Fibroblast of the conjunctiva (primary cell): Measurements from ENCODE around the gene KIF21B.

Source experiments
- DNase-seq: peaks from one replicate; pipeline ENCODE4 v3.0.0-alpha.2; 2010; ENCODE audit warnings: low read depth

Gene KIF21B

DNA sequence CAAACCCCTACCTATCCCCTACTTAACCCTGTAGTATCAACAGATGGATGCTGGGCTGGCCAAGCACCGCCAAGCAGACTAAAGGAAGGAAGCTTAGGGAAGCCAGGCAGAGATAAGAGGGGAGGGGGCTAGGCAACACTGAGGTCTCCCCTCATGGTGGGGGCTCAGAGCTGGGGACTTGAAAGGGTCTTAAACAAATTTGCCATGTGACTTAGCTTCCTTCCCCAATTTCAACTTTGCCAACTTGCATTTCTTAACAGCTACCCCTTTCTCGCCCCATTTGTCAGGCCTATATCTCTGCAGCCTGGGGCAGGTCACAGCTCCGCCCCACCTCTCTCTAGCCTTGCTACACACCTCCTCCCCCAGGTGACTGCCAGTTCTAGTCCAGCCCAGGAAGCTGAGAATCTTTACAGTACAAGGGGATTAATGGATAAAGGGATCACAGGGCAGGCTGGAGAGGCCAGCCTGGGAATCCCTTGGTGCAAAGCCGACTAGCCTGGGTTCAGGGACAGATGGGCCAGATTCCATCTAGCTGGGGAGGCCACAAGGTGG lies 3.4 kb downstream of the KIF21B start:
- no peak for DNase-seq

DNA sequence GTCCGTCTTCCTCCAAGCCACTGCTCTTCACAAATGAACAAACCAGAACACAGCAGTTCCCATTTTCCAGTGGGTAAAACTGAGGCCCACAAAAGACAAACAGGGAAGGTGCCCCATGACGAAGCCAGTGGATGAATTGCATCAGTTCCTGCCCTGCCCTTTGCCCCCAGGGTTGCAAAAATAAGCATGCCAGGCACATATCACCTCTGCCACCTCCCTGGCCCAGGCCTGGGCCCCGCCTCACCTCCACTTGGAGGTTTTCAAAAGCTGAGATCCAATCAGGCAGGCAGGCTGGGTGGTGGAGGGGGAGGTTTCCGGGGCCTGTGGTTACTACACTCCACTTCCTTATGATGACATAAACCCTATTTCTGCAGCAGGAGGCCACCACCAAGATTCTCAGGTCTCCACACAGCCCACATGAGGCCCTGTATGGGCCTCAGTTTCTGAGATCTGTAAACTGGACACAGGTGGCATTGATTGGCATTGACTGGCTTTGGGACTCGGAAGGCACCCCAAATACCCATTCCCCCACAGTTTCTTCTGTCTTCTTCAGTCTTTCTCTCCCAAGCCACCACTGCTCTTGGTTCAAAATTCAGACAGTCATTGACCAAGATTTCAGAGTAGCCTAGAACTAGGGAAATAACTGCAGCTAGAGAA lies 4.1 kb downstream of the KIF21B start:
- no peak for DNase-seq

- DNase-seq = no peak
Measured at GRCh38 chr1:201017828-201018163, 5.7 kb downstream of the KIF21B start.

GRCh38 chr1:201016943-201017827 lies 6.3 kb downstream of the KIF21B start:
- no peak for DNase-seq

DNA sequence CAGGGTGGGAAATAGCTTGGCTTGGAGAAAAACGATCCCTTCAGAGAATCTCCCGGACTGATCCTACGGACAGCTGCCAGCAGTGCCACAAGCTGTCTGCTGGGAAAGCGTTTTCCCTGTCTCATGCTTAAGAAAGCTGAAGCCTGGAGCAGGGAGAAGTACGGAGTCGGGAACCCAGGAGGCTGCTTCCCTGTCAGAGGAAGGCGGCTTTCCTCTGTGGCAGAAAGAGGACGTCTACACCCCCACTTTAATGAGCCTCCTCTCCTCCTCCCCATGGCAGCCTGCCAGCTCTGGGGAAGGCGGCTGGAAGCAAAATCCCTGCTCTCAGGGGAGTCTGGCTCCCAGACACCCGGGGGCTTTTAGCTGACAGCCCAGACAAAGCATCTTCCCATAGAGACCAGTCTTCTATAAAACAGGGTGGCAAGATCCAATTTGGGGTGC lies 7.3 kb downstream of the KIF21B start:
- DNase-seq = no peak

- DNase-seq = no peak
Measured at GRCh38 chr1:201015551-201016091, 7.9 kb downstream of the KIF21B start.

DNA sequence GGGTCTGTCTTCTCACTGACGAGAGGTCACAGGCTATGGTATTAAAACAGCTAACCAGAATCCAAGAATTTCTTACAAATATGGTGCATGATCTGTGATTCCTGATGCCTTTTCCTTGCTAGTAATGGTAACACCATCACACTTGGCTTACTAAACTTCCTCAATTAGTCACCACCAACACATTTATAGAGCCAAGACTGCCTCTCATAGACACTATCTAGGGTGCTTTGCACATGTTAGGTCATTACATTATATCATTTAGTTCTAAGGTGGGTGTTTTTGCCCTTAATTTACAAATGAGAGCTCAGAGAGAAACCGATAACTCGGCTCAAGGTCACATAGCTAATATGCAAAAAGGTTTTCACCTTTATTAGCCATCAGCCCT lies 8.7 kb downstream of the KIF21B start:
- no peak for DNase-seq

GRCh38 chr1:201013991-201014815 lies 9.3 kb downstream of the KIF21B start:
- DNase-seq = no peak

- DNase-seq = no peak
Measured at GRCh38 chr1:201013031-201013485, 10.5 kb downstream of the KIF21B start.

GRCh38 chr1:201011616-201012015 lies 11.9 kb downstream of the KIF21B start:
- no peak for DNase-seq

- no peak for DNase-seq
Measured at GRCh38 chr1:201009962-201010645, 13.4 kb downstream of the KIF21B start.

GRCh38 chr1:201008666-201009360 lies 14.7 kb downstream of the KIF21B start:
- no peak for DNase-seq

GRCh38 chr1:201007481-201007880 lies 16.0 kb downstream of the KIF21B start:
- DNase-seq = no peak

DNA sequence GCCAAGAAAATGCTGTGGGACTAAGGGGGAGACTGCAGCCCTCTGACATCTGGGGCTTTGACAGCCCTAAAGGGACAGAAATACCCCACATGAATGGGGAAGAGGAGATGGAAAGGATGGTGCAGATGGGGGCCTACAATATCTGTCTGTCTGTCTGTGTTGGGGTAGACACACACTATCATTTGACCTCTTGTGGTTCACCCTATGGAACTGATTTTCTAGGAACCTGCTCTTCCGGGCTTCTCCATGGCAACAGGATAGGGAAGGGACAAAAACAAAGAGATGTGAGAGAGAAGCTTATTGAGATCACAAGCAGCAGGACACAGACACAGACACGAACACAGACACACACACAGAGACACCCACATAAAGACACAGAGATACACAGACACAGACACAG lies 17.1 kb downstream of the KIF21B start:
- no peak for DNase-seq

- DNase-seq = no peak
Measured at GRCh38 chr1:201004732-201005131, 18.8 kb downstream of the KIF21B start.

- no peak for DNase-seq
Measured at GRCh38 chr1:201004154-201004553, 19.4 kb downstream of the KIF21B start.

- DNase-seq = no peak
Measured at GRCh38 chr1:201002510-201002909, 21.0 kb downstream of the KIF21B start.

DNA sequence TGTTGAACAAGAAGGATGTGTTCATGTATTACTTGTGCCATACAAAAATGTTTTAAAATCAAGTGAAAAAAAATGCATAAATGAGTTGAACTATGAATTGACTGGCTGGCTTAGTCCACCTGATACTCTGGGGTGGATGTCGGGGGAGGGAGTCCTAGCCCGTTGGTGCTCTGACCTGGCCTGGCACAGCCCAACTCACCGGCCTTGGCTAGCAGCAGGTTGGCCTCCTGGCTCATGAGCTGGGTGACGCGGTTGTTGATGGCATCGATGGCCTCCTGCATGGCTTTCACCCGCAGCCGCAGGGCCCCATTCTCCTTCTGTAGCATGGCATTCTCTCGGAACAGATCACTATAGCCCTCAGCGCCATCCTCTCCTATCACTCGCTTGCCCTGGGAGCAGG lies 21.6 kb downstream of the KIF21B start:
- no peak for DNase-seq

- DNase-seq = no peak
Measured at GRCh38 chr1:201000391-201000790, 23.1 kb downstream of the KIF21B start.

- DNase-seq = no peak
Measured at GRCh38 chr1:200999667-201000066, 23.8 kb downstream of the KIF21B start.

DNA sequence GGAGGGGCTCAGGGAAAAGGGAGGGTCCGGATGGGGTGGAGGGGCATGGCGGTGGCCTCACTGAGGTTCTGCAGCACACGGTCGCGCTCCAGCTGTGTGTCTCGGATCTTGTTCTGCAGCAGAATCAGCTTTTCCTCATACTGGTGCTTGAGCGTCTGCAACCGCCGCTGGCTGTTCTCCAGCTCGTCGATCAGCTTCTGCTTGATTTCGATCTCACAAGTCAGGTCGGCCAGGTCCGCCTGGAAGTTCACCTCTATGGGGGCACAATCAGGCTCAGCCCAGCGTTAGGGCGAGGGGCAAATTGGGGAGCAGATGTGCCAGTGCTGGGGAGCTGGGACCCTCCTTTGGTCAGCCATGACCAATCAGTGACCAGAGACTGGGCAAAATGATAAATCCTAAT lies 25.2 kb downstream of the KIF21B start:
- no peak for DNase-seq
